Naive B cell (primary cell): Measurements from ENCODE around the gene SNX19. TPM values are rescaled to one million over a fixed set of nuclear protein-coding genes. Genes with fewer than 3 reads are reported as not detected.
"Not testable (repeated sequence)": the region's sequence is repeated elsewhere in the genome, so short reads cannot be mapped to it uniquely, and the experiment has no call there.

Source experiments
- ATAC-seq, 2 donors: fragments of 150-1000 bp; cut with Tn5 transposase; 2 replicates each; pipeline ENCODE4 v1.10.0; 2021; ENCODE audit warnings: low read depth in 2 of 2, mild to moderate bottlenecking in 2 of 2, moderate library complexity in 2 of 2
- DNase-seq: peaks from one replicate; pipeline ENCODE4 v3.0.0; 2022
- H3K27ac Mint-ChIP-seq, 6 donors: one replicate each; pipeline ENCODE4 v1.8.0; 2020 to 2022; ENCODE audit warnings: mild to moderate bottlenecking in 6 of 6, mixed read lengths in 6 of 6, moderate library complexity in 5 of 6, inconsistent platforms in 2 of 6
- H3K27me3 Mint-ChIP-seq, 3 donors: one replicate each; pipeline ENCODE4 v1.8.0; 2021 to 2022; ENCODE audit warnings: mixed read lengths in 3 of 3, mild to moderate bottlenecking in 1 of 3
- H3K36me3 Mint-ChIP-seq, 2 donors: one replicate each; pipeline ENCODE4 v1.8.0; 2020 to 2022; ENCODE audit warnings: mixed read lengths in 2 of 2, inconsistent platforms in 1 of 2, mild to moderate bottlenecking in 1 of 2
- H3K4me1 Mint-ChIP-seq, 3 donors: one replicate each; pipeline ENCODE4 v1.8.0; 2020 to 2022; ENCODE audit warnings: mixed read lengths in 3 of 3, inconsistent platforms in 1 of 3, mild to moderate bottlenecking in 1 of 3, moderate library complexity in 1 of 3
- H3K4me3 Mint-ChIP-seq, 8 donors: one replicate each; pipeline ENCODE4 v1.8.0; 2020 to 2022; ENCODE audit warnings: mild to moderate bottlenecking in 8 of 8, mixed read lengths in 8 of 8, moderate library complexity in 8 of 8, inconsistent platforms in 2 of 8
- H3K9me3 Mint-ChIP-seq, 7 donors: one replicate each; pipeline ENCODE4 v1.8.0; 2020 to 2022; ENCODE audit warnings: mixed read lengths in 7 of 7, mild to moderate bottlenecking in 5 of 7, inconsistent platforms in 2 of 7, moderate library complexity in 1 of 7
- polyA plus RNA-seq, 6 donors: library from polyadenylated mRNA; unstranded; fragments of 300-500 nt; fragmentation: Illumina TruSeq; gene quantifications; one replicate each; pipeline ENCODE4 v1.2.3, GENCODE V29; 2021; ENCODE audit warnings: low read depth in 6 of 6

Gene SNX19
- 10 to 100 TPM; 18.8 to 39.5 (median 28.5) TPM for polyA plus RNA-seq

- Mint-ChIP-seq H3K27me3 (peaks cover 16 to 34% (median 27%) of the 10 kb centered on the region in 3 donors), H3K4me1 (peaks cover 12 to 43% (median 32%) of the 10 kb centered on the region in 3 donors), H3K9me3 (peaks cover 0 to 6% (median 2%) of the 10 kb centered on the region in 7 donors), H3K27ac (peak within 1 kb of the TSS; percentile 76 to 96 (median 92)), H3K36me3 (peaks cover 17 to 19% of the 10 kb centered on the region in 2 donors), H3K4me3 (peak within 1 kb of the TSS; percentile 82 to 96 (median 92))
- peak; percentile 91 for DNase-seq
- peak; percentile 98 for ATAC-seq
These were observed at the start of gene SNX19 for GRCh38 chr11:130916238-130916855. Gene SNX19, minus strand, starts transcription at chr11:130916479. Its CDS starts 540 bp downstream, at chr11:130915939.

DNA sequence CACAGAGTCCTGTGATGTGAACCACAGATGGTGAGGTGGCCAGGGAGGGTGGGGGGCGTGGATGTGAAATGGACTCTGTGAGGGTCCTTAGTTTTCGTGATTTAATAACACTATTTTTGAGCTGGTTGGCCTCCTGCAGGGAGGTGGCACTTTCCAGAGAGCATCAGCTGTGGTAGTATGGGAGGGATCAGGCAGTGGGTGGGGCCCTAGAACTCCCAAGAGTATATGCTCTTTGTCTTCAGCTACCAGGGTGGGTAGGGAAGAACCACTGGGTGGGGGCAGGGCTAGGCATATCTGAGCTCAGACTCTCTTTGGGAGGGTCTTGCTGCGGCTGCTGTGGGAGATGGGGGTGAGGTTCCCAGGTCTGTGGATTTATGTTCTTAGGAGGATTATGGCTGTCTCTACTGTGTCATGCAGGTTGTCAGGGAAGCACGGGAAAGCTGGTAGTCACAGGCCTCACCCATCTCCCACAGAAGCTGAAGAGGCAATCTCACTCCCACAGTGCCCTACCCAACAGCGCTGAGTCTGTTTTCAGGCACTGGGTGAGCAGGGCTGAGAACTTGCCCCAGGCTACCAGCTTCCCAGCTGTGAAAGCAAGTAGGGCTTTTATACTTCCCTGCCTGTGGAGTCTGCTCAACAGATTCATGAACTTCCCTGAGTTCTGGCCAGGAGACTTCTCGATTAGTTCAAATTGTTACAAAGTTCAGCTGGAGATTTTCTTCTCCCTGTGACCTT is 47.9 kb upstream of the SNX19 start:
- H3K9me3 Mint-ChIP-seq: peaks cover 8 to 27% (median 15%) of the 10 kb centered on the region in 7 donors
- H3K27me3 Mint-ChIP-seq: peaks cover 0 to 15% (median 6%) of the 10 kb centered on the region in 3 donors
- H3K36me3 Mint-ChIP-seq: no peaks in the 10 kb centered on the region
- ATAC-seq: no peak
- no peaks in the 10 kb centered on the region for H3K4me1 Mint-ChIP-seq
- no peak overlapping the region for H3K27ac Mint-ChIP-seq
- no peak for DNase-seq
- H3K4me3 Mint-ChIP-seq: no peak overlapping the region

DNA sequence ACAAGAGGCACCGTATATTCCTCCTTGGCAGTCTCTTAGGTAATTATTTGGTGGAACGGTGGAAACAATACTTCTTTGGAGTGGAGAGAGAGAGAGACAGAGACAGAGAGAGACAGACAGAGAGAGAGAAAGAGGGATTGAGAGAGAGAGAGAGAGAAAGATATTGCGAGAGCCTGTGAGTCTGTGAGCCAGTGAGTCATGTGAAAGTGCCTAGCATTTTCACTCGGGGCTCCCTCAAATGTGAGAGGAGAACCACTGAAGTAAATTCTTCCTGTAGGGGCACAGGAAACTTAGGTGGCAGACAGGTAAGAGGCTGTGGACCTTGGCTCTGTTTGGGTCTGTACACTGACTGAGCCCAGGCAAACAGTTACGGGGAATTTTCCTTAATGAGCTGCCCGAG is 31.6 kb upstream of the SNX19 start:
- Mint-ChIP-seq H3K36me3 (no peaks in the 10 kb centered on the region), H3K9me3 (peaks cover 0 to 8% (median 0%) of the 10 kb centered on the region in 7 donors), H3K4me3 (no peak overlapping the region), H3K27me3 (peaks cover 20 to 24% (median 20%) of the 10 kb centered on the region in 3 donors), H3K27ac (no peak overlapping the region), H3K4me1 (no peaks in the 10 kb centered on the region)
- ATAC-seq: no peak
- no peak for DNase-seq

GRCh38 chr11:130947481-130947880 is 31.2 kb upstream of the SNX19 start:
- Mint-ChIP-seq H3K36me3 (no peaks in the 10 kb centered on the region), H3K9me3 (peaks cover 0 to 7% (median 0%) of the 10 kb centered on the region in 7 donors), H3K4me3 (no peak overlapping the region), H3K4me1 (no peaks in the 10 kb centered on the region), H3K27ac (no peak overlapping the region), H3K27me3 (peaks cover 20 to 23% (median 20%) of the 10 kb centered on the region in 3 donors)
- ATAC-seq (no peak), DNase-seq (no peak)

DNA sequence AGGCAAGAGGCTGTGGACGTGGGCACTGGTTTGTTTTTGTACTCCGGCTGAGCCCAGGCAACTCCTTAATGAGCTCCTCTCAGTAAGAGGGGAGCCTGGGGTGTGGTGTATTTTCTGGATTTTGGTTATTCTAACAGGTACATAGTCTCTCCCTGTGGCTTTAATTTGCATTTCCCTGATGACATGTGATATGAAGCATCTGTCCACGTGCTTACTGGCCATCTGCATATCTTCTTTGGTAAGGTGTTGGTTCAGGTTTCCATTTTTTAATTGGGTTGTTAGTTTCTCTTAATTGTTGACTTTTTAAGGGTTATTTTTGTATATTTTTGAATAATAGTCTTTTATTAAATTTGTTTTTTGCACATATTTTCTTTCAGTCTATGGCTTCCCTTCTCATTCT is 30.8 kb upstream of the SNX19 start:
- Mint-ChIP-seq H3K36me3 (no peaks in the 10 kb centered on the region), H3K27ac (peak overlapping the region in 1 of 6 donors; percentile 44), H3K27me3 (peaks cover 20 to 23% (median 20%) of the 10 kb centered on the region in 3 donors), H3K4me1 (no peaks in the 10 kb centered on the region), H3K9me3 (peaks cover 0 to 7% (median 0%) of the 10 kb centered on the region in 7 donors), H3K4me3 (no peak overlapping the region)
- ATAC-seq (no peak), DNase-seq (no peak)

GRCh38 chr11:130945896-130946295 is 29.6 kb upstream of the SNX19 start:
- Mint-ChIP-seq H3K36me3 (no peaks in the 10 kb centered on the region), H3K9me3 (peaks cover 0 to 7% (median 2%) of the 10 kb centered on the region in 7 donors), H3K27me3 (peaks cover 20 to 25% (median 21%) of the 10 kb centered on the region in 3 donors), H3K27ac (peak overlapping the region in 1 of 6 donors; percentile 2), H3K4me1 (no peaks in the 10 kb centered on the region), H3K4me3 (no peak overlapping the region)
- ATAC-seq (no peak), DNase-seq (no peak)

DNA sequence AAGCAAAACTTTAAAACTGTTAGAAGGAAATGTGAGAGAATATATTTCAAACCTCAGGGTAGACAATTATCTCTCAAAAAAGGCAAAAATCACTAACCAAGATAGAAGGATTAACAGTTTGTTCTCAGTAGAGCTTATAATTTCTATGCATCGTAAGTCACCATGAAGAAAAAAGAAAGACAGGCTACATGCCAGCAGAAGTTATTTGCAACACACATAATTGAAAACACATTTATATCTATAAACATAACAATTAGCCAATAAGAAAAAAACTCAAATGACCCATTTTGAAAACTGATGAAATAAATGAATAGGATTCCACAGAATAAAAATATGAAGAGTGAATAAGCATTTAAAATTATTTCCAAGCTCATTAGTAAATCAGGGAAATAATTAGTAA is 24.4 kb upstream of the SNX19 start:
- ATAC-seq (no peak), DNase-seq (no peak)
- H3K27ac Mint-ChIP-seq: no peak overlapping the region
- no peaks in the 10 kb centered on the region for H3K4me1 Mint-ChIP-seq
- peaks cover 0 to 7% (median 2%) of the 10 kb centered on the region in 7 donors for H3K9me3 Mint-ChIP-seq
- H3K4me3 Mint-ChIP-seq: no peak overlapping the region
- H3K27me3 Mint-ChIP-seq: peaks cover 21 to 29% (median 23%) of the 10 kb centered on the region in 3 donors
- no peaks in the 10 kb centered on the region for H3K36me3 Mint-ChIP-seq

DNA sequence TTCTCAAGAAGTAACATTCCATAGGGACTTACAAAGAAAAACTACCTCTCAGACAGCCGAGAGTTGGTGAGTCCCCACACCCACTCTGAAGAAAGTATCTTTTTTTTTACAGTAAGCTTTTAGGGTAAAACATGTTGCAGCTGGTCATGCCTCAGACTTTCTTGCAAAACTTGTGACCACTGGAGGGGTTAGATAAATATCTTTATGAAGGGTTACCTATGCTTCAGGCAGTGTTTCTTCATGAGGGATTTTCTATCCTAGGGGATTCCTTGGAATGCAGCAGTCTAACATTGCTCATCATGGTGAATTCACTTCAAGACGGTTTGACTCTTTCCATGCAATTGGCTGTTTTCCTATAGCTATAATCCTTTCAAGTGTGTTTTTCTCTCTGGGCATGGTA is 20.8 kb upstream of the SNX19 start:
- no peak for ATAC-seq
- Mint-ChIP-seq H3K9me3 (peaks cover 0 to 4% (median 0%) of the 10 kb centered on the region in 7 donors), H3K27me3 (peaks cover 11 to 27% (median 17%) of the 10 kb centered on the region in 3 donors), H3K4me3 (no peak overlapping the region), H3K4me1 (no peaks in the 10 kb centered on the region), H3K36me3 (no peaks in the 10 kb centered on the region), H3K27ac (no peak overlapping the region)
- no peak for DNase-seq

- Mint-ChIP-seq H3K36me3 (no peaks in the 10 kb centered on the region), H3K27me3 (peaks cover 6 to 11% (median 9%) of the 10 kb centered on the region in 3 donors), H3K27ac (no peak overlapping the region), H3K4me1 (no peaks in the 10 kb centered on the region), H3K4me3 (peak overlapping the region in 1 of 8 donors; percentile 16), H3K9me3 (peaks cover 0 to 2% (median 0%) of the 10 kb centered on the region in 7 donors)
- DNase-seq (no peak), ATAC-seq (no peak)
These were observed 15.9 kb upstream of the SNX19 start for GRCh38 chr11:130932086-130932712.

- Mint-ChIP-seq H3K27ac (peak overlapping the region in 1 of 6 donors; percentile 63), H3K36me3 (no peaks in the 10 kb centered on the region), H3K4me3 (no peak overlapping the region), H3K4me1 (peaks cover 0 to 8% (median 4%) of the 10 kb centered on the region in 3 donors), H3K27me3 (peaks cover 17 to 38% (median 35%) of the 10 kb centered on the region in 3 donors), H3K9me3 (peaks cover 0 to 1% (median 0%) of the 10 kb centered on the region in 7 donors)
- no peak for ATAC-seq
- no peak for DNase-seq
These were observed 8.5 kb upstream of the SNX19 start for GRCh38 chr11:130924750-130925149.

- not testable (repeated sequence) for H3K36me3 Mint-ChIP-seq, H3K9me3 Mint-ChIP-seq, H3K27ac Mint-ChIP-seq, ATAC-seq, DNase-seq
- H3K27me3 Mint-ChIP-seq: peaks cover 27 to 52% (median 51%) of the 10 kb centered on the region in 3 donors
- peaks cover 4 to 19% (median 10%) of the 10 kb centered on the region in 3 donors for H3K4me1 Mint-ChIP-seq
- H3K4me3 Mint-ChIP-seq: peak overlapping the region in 1 of 8 donors; percentile 45
These were observed 4.3 kb upstream of the SNX19 start for GRCh38 chr11:130920612-130921011.

DNA sequence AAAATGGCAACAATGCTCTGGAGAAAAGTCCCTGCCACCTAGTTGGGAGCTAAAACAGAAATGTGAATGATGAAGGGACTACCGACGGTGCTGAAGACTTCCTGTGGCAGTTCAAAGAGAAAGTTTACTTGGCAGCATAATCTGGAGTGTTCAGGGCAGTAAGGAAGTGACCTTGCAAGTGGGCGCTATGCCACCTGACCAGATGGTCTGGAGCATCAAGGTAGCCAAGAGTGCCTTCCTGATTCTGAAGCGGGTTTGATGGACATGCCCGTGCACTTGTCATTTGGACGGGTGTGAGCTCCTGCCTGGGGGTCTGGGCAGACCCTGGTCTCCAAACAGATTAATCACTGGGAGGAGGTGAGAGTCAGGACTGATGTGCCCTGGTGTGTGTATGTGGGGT is 1.8 kb upstream of the SNX19 start:
- H3K27ac Mint-ChIP-seq: peak overlapping the region in 1 of 6 donors; percentile 60

GRCh38 chr11:130916910-130917309 is 631 bp upstream of the SNX19 start:
- ATAC-seq: no peak

More for the DNA sequence above, 1.8 kb upstream of the SNX19 start:
- peaks cover 7 to 29% (median 27%) of the 10 kb centered on the region in 3 donors for H3K4me1 Mint-ChIP-seq
- ATAC-seq (no peak), DNase-seq (no peak)
- peaks cover 5 to 6% of the 10 kb centered on the region in 2 donors for H3K36me3 Mint-ChIP-seq
- peak overlapping the region in 4 of 8 donors; percentile 14 to 73 (median 46) for H3K4me3 Mint-ChIP-seq
- peaks cover 17 to 45% (median 39%) of the 10 kb centered on the region in 3 donors for H3K27me3 Mint-ChIP-seq
- peaks cover 0 to 3% (median 0%) of the 10 kb centered on the region in 7 donors for H3K9me3 Mint-ChIP-seq

More at GRCh38 chr11:130916910-130917309, 631 bp upstream of the SNX19 start:
- Mint-ChIP-seq H3K36me3 (peaks cover 13 to 15% of the 10 kb centered on the region in 2 donors), H3K27ac (peak overlapping the region; percentile 28 to 96 (median 92)), H3K4me1 (peaks cover 12 to 39% (median 32%) of the 10 kb centered on the region in 3 donors), H3K27me3 (peaks cover 16 to 39% (median 33%) of the 10 kb centered on the region in 3 donors), H3K9me3 (peaks cover 0 to 6% (median under 1%) of the 10 kb centered on the region in 7 donors), H3K4me3 (peak overlapping the region; percentile 82 to 96 (median 92))
- no peak for DNase-seq
